GM23338 (cell line): Measurements from ENCODE around the gene SMARCA5.

ENCODE experiments used
- CREB1 ChIP-seq: fragments of 250-450 bp; sonication (Bioruptor Pico); IDR thresholded peaks from 2 replicates; pipeline ENCODE4 v1.5.0; 2020; ENCODE audit warnings: low read depth, mild to moderate bottlenecking, moderate library complexity
- EZH2 ChIP-seq: fragments of 200-600 bp; sonication (generic); IDR thresholded peaks from one replicate; pipeline ENCODE4 v1.8.0; 2017; ENCODE audit warnings: antibody characterized with exemption, mild to moderate bottlenecking, low read depth; ENCODE audit not compliant: unreplicated experiment
- EZH2phosphoT487 ChIP-seq: fragments of 200-600 bp; sonication (generic); IDR thresholded peaks from one replicate; pipeline ENCODE4 v1.8.1; 2018; ENCODE audit warnings: antibody characterized with exemption; ENCODE audit not compliant: unreplicated experiment
- JUNB ChIP-seq: IDR thresholded peaks from one replicate; pipeline ENCODE4 v1.6.1; 2016; ENCODE audit warnings: antibody characterized with exemption; ENCODE audit not compliant: unreplicated experiment
- NANOG ChIP-seq: IDR thresholded peaks from 2 replicates; pipeline ENCODE4 v1.6.1; 2016; ENCODE audit warnings: antibody characterized with exemption, borderline replicate concordance
- POLR2AphosphoS5 ChIP-seq: IDR thresholded peaks from 2 replicates; pipeline ENCODE4 v1.6.1; 2016; ENCODE audit warnings: antibody characterized with exemption, low read depth
- STAT1 ChIP-seq: IDR thresholded peaks from one replicate; pipeline ENCODE4 v1.6.1; 2016; ENCODE audit warnings: antibody characterized with exemption; ENCODE audit not compliant: unreplicated experiment
- ZNF114 ChIP-seq: fragments of 250-450 bp; sonication (Bioruptor Pico); IDR thresholded peaks from 2 replicates; pipeline ENCODE4 v1.5.0; 2020; ENCODE audit warnings: mild to moderate bottlenecking, moderate library complexity
- ZNF331 ChIP-seq: fragments of 250-450 bp; sonication (Bioruptor Pico); IDR thresholded peaks from 2 replicates; pipeline ENCODE4 v1.5.0; 2020; ENCODE audit warnings: low read depth, mild to moderate bottlenecking, moderate library complexity
- TF ChIP-seq, protein P1 (sequence below), 2 experiments: fragments of 200-600 bp in 1 of 2; sonication (generic) in 1 of 2; conservative IDR thresholded peaks; 2 replicates each; pipeline versions ENCODE4 v1.5.1 to v1.6.1; 2016 to 2017; ENCODE audit warnings: antibody characterized with exemption in 2 of 2, low read depth in 2 of 2, mild to moderate bottlenecking in 2 of 2, moderate library complexity in 1 of 2
- TF ChIP-seq, protein P2 (sequence below): IDR thresholded peaks from one replicate; pipeline ENCODE4 v1.6.1; 2018; ENCODE audit warnings: antibody characterized with exemption; ENCODE audit not compliant: unreplicated experiment
- TF ChIP-seq, protein P3 (sequence below): IDR thresholded peaks from 2 replicates; pipeline ENCODE4 v1.6.1; 2016; ENCODE audit warnings: antibody characterized with exemption
- TF ChIP-seq, protein P4 (sequence below): fragments of 250-450 bp; sonication (Bioruptor Pico); IDR thresholded peaks from 2 replicates; pipeline ENCODE4 v1.5.0; 2020; ENCODE audit warnings: mild to moderate bottlenecking, moderate library complexity

DNA sequence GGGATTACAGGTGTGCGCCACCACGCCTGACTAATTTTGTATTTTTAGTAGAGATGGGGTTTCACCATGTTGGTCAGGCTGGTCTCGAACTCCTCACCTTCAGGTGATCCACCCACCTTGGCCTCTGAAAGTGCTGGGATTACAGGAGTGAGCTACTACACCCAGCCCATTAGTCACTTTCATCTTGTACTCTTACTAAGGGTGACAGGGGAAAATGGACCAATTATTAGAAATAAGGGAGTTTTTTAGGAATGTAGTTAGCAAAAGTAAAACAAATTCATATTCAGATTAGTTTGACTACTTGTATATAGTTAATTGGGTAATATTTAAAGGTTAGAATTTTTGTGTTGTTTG is 26.1 kb downstream of the SMARCA5 start:
- TF ChIP-seq EZH2 = no peak
- TF ChIP-seq, protein P1, sequence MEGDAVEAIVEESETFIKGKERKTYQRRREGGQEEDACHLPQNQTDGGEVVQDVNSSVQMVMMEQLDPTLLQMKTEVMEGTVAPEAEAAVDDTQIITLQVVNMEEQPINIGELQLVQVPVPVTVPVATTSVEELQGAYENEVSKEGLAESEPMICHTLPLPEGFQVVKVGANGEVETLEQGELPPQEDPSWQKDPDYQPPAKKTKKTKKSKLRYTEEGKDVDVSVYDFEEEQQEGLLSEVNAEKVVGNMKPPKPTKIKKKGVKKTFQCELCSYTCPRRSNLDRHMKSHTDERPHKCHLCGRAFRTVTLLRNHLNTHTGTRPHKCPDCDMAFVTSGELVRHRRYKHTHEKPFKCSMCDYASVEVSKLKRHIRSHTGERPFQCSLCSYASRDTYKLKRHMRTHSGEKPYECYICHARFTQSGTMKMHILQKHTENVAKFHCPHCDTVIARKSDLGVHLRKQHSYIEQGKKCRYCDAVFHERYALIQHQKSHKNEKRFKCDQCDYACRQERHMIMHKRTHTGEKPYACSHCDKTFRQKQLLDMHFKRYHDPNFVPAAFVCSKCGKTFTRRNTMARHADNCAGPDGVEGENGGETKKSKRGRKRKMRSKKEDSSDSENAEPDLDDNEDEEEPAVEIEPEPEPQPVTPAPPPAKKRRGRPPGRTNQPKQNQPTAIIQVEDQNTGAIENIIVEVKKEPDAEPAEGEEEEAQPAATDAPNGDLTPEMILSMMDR (conservative IDR thresholded peaks at IDR 0.05; ENCODE audit: low read depth in 2 of 2) = no peak
- no peak for TF ChIP-seq EZH2phosphoT487
- no peak for TF ChIP-seq CREB1 (CRISPR knock-in tag)
- TF ChIP-seq JUNB = no peak
- no peak for TF ChIP-seq POLR2AphosphoS5
- TF ChIP-seq, protein P2, sequence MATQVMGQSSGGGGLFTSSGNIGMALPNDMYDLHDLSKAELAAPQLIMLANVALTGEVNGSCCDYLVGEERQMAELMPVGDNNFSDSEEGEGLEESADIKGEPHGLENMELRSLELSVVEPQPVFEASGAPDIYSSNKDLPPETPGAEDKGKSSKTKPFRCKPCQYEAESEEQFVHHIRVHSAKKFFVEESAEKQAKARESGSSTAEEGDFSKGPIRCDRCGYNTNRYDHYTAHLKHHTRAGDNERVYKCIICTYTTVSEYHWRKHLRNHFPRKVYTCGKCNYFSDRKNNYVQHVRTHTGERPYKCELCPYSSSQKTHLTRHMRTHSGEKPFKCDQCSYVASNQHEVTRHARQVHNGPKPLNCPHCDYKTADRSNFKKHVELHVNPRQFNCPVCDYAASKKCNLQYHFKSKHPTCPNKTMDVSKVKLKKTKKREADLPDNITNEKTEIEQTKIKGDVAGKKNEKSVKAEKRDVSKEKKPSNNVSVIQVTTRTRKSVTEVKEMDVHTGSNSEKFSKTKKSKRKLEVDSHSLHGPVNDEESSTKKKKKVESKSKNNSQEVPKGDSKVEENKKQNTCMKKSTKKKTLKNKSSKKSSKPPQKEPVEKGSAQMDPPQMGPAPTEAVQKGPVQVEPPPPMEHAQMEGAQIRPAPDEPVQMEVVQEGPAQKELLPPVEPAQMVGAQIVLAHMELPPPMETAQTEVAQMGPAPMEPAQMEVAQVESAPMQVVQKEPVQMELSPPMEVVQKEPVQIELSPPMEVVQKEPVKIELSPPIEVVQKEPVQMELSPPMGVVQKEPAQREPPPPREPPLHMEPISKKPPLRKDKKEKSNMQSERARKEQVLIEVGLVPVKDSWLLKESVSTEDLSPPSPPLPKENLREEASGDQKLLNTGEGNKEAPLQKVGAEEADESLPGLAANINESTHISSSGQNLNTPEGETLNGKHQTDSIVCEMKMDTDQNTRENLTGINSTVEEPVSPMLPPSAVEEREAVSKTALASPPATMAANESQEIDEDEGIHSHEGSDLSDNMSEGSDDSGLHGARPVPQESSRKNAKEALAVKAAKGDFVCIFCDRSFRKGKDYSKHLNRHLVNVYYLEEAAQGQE = no peak
- no peak for TF ChIP-seq STAT1
- no peak for TF ChIP-seq NANOG
- TF ChIP-seq, protein P3, sequence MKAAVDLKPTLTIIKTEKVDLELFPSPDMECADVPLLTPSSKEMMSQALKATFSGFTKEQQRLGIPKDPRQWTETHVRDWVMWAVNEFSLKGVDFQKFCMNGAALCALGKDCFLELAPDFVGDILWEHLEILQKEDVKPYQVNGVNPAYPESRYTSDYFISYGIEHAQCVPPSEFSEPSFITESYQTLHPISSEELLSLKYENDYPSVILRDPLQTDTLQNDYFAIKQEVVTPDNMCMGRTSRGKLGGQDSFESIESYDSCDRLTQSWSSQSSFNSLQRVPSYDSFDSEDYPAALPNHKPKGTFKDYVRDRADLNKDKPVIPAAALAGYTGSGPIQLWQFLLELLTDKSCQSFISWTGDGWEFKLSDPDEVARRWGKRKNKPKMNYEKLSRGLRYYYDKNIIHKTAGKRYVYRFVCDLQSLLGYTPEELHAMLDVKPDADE = no peak
- TF ChIP-seq ZNF114 (CRISPR knock-in tag) = no peak
- TF ChIP-seq, protein P4, sequence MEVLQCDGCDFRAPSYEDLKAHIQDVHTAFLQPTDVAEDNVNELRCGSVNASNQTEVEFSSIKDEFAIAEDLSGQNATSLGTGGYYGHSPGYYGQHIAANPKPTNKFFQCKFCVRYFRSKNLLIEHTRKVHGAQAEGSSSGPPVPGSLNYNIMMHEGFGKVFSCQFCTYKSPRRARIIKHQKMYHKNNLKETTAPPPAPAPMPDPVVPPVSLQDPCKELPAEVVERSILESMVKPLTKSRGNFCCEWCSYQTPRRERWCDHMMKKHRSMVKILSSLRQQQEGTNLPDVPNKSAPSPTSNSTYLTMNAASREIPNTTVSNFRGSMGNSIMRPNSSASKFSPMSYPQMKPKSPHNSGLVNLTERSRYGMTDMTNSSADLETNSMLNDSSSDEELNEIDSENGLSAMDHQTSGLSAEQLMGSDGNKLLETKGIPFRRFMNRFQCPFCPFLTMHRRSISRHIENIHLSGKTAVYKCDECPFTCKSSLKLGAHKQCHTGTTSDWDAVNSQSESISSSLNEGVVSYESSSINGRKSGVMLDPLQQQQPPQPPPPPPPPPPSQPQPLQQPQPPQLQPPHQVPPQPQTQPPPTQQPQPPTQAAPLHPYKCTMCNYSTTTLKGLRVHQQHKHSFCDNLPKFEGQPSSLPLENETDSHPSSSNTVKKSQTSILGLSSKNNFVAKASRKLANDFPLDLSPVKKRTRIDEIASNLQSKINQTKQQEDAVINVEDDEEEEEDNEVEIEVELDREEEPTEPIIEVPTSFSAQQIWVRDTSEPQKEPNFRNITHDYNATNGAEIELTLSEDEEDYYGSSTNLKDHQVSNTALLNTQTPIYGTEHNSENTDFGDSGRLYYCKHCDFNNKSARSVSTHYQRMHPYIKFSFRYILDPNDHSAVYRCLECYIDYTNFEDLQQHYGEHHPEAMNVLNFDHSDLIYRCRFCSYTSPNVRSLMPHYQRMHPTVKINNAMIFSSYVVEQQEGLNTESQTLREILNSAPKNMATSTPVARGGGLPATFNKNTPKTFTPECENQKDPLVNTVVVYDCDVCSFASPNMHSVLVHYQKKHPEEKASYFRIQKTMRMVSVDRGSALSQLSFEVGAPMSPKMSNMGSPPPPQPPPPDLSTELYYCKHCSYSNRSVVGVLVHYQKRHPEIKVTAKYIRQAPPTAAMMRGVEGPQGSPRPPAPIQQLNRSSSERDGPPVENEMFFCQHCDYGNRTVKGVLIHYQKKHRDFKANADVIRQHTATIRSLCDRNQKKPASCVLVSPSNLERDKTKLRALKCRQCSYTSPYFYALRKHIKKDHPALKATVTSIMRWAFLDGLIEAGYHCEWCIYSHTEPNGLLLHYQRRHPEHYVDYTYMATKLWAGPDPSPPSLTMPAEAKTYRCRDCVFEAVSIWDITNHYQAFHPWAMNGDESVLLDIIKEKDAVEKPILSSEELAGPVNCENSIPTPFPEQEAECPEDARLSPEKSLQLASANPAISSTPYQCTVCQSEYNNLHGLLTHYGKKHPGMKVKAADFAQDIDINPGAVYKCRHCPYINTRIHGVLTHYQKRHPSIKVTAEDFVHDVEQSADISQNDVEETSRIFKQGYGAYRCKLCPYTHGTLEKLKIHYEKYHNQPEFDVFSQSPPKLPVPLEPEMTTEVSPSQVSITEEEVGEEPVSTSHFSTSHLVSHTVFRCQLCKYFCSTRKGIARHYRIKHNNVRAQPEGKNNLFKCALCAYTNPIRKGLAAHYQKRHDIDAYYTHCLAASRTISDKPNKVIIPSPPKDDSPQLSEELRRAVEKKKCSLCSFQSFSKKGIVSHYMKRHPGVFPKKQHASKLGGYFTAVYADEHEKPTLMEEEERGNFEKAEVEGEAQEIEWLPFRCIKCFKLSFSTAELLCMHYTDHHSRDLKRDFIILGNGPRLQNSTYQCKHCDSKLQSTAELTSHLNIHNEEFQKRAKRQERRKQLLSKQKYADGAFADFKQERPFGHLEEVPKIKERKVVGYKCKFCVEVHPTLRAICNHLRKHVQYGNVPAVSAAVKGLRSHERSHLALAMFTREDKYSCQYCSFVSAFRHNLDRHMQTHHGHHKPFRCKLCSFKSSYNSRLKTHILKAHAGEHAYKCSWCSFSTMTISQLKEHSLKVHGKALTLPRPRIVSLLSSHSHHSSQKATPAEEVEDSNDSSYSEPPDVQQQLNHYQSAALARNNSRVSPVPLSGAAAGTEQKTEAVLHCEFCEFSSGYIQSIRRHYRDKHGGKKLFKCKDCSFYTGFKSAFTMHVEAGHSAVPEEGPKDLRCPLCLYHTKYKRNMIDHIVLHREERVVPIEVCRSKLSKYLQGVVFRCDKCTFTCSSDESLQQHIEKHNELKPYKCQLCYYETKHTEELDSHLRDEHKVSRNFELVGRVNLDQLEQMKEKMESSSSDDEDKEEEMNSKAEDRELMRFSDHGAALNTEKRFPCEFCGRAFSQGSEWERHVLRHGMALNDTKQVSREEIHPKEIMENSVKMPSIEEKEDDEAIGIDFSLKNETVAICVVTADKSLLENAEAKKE (CRISPR knock-in tag) = no peak
- no peak for TF ChIP-seq ZNF331 (CRISPR knock-in tag)
